GM19043 (cell line): Measurements from ENCODE around the gene STRA6.

ENCODE experiments used
- ATAC-seq: cut with Tn5 transposase; IDR thresholded peaks from one replicate; pipeline ENCODE4 v1.9.1; 2021; ENCODE audit warnings: low read depth; ENCODE audit not compliant: unreplicated experiment

STRA6 gene

DNA sequence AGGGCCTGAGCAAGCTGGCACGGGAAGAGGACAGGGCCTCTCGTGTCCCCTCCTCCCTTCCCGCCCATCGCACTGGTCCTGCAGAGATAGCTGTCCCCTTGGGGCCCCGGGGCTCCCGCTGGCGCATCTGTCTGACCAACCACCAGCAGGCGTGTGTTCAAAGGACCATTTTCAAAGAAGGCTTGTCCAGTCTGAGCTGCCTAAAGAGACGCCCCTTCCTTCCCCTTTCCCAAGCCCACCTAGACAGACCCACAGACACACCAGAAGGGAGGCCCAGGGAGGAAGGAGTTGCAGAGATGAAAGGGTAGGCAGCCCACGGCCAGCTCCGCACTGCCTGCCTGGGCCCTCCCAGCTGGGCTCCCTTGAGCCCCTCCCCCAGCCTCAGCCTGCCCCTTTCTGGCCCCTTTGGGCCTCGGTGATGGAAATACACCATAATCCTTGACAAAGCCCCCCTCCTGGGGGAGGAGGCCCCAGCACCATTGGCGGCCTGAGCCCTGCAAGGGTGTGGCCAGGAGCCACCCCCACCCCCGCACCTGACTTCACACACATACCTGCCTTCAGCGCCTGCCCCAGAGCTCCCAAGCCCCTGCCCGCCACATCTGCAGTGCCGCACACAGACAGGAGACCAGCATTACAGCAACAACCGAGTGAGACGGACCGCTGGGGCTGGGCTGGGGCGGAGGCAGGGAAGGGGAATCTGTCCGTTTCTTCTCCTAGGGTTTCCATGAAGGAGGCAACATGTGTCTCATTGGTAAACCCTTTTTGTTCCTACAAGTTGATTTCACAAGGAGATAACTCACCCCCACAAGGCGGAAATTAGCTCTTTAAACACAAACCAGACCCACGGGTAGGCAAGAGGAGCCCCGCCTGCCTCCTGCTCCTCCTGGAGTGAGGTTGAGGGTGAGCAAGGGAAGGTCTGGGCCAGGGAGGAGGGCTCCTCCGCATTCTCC lies at the start of gene STRA6:
Gene STRA6 (minus strand): TSS at position 336 of the 950 bp plus-strand sequence. CDS start 520 bp downstream, outside the sequence.
- no peak for ATAC-seq

- ATAC-seq, result no peak
Measured at GRCh38 chr15:74252291-74252690, 49.7 kb upstream of the STRA6 start.

DNA sequence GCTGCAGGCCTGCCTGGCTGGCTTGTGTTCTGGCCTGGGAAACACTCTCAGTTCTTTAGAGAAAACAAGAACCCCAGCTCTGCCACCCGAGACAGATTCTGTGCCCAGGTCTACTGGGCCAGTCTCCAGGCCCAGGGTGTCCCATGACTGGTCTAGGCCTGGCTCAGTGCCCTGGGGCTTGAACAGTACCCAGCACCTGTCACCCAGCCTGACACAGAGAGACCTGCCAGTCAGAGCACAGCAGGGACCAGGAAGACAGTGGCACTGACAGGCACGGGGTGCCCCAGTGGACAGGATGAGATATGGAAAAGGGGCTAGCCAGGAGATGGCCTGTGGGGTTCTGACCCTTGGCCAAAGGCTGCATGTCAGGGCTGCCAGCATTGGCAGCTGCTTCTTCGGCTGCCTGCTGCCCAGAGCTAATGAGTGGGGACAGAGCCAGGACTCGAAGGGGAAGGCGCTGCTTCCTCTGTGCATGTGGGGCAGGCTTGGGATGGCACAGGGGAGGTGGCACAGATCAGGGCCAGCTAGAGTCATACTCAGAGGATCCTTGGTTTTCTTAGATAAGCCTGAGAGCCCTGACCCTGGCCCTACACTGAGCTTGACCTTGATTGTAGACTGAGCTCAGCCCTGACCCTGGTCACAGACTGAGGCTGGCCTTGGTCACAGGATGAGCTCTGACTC lies 48.7 kb upstream of the STRA6 start:
- ATAC-seq, result no peak

DNA sequence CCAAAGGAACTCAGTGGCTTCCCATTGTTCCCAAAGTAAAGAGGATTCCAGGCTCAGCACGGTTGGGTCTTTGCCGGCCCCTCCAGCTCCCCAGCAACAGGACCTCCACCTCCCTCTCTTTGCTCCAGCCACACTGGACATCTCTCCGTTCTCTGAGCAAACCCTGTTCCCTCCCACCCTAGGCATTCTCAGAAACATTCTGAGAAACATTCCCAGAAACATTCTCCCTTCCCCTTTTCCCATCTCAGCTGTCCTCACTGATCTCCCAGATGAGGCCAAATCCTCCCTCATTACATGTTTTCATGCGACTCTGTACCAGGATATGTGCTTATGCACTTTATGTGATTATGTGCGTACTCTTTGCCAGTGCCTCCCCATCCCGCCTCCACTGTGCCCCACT lies 47.7 kb upstream of the STRA6 start:
- ATAC-seq, result no peak

DNA sequence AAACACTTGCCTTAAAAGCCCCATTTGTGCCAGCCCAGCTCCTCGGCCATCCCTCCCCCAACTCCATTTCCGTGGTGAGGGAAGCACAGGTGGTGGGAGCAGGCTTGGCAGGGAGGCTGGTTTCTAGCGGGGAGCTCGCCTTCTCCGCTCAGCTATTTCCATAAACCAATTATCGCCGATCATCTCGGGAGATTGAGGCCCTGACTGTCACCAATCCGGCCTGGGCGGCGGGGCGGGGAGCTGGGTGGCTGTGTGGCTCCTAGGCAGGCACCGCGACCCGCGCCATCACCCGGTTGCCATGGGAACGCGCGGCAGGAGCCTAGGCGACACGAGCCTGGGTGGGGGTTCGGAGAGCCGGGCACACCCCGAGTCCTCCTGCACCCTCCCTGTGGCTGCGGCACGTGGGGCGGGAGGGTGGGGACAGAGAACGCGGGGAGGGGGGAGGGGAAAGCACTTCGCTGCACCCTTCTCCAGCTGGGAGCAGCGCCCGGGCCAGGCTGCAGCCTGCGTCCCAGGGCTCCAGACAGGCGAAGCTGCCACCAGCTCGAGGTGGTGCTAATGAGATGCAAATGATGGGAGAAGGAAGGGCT lies 42.9 kb upstream of the STRA6 start:
- ATAC-seq, result no peak

- ATAC-seq, result no peak
Measured at GRCh38 chr15:74244822-74245341, 42.3 kb upstream of the STRA6 start.

GRCh38 chr15:74243431-74243830 lies 40.8 kb upstream of the STRA6 start:
- ATAC-seq, result no peak

GRCh38 chr15:74242441-74243185 lies 40.0 kb upstream of the STRA6 start:
- ATAC-seq, result no peak

DNA sequence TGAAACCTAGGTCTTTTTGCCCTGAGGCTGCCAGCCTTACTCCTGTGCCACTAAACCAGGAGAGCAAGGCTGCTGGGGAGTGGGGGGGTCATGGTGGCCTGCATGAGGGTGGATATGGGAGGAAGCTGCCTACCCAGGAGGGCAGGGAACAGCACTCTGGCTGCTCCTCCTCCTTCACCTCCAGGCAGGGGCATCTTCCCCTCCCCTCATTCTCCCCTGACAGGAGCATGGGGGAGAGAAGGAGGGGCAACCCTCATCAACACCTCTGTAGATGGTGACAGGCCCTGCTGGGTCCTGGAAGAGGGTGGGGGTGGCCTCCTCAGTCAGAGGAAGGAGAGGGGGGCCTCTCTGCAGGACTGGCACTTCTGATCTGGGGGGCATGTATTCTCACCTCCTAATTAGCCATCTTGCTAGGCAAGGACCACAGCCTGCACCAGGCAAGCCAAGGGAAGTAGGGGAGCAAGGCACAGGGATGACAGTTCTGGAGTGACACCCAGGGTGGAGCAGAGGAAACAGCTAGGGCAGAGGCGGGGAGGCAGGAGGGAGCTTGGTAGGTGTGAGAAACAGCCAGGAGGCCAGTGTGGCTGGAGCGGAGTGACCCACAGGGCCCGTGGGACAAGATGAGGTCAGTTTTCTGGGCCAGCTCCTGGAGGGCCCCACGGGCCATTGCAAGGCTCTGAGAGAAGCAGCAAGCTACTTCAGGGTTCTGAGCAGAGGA lies 38.5 kb upstream of the STRA6 start:
- no peak for ATAC-seq

GRCh38 chr15:74240002-74240568 lies 37.5 kb upstream of the STRA6 start:
- no peak for ATAC-seq

DNA sequence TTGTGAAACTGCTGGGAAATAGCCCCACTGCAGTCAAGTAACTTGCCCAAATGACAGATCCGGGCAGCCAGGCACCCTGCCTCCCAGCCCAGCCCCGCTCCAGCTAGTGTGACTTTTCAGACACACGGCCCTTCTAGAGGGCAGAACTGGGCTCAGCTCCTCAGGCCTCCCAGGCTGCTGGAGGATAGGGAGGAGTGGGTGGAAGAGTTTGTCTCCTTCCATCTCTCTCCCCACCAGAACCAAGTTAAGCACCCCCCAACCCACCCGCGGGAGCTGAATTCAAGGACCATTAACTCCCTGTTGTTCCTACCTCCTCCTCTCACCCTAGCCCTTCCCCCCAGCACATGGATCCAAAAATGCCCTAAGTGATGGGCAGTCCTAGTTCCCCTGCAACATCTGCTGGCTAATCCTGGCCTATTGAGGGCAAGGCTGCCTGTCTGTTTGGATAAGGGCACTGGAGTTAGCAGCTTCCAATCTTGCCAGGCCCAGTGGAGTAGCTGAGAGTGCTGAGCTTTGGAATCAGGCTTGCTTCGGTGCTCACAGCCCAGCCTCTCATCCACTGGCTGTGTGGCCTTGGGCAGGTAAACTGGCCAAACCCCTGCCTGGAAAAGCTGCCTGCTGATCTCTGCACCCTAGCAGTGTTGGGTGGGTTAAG lies 36.6 kb upstream of the STRA6 start:
- no peak for ATAC-seq

- ATAC-seq, result no peak
Measured at GRCh38 chr15:74235962-74236361, 33.4 kb upstream of the STRA6 start, which contains the start of gene CCDC33. Gene CCDC33, plus strand, starts transcription at chr15:74236326. Its CDS starts 394 bp downstream, at chr15:74236720.

- no peak for ATAC-seq
Measured at GRCh38 chr15:74234598-74234875, 31.9 kb upstream of the STRA6 start.

GRCh38 chr15:74233851-74234597 lies 31.4 kb upstream of the STRA6 start:
- no peak for ATAC-seq

DNA sequence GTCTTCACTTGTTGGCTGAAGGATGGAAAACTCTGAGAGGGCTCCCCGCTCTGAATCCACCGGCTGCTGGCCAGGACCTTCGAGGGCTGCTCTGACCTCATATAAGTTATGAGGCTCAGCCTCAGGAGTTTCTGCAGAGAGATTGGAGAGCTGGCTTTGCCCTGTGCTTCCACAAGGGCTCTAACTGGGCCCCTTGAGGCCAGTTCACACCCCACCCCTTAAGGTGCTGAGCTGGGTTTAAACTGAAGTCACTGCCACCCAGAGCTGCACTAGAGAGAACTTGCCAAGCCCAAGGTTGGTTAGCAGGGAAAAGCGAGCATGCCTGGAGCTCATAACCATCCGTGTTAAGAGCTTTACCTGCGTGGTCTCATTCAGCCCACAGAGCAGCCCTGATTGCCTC lies 30.8 kb upstream of the STRA6 start:
- ATAC-seq, result no peak

DNA sequence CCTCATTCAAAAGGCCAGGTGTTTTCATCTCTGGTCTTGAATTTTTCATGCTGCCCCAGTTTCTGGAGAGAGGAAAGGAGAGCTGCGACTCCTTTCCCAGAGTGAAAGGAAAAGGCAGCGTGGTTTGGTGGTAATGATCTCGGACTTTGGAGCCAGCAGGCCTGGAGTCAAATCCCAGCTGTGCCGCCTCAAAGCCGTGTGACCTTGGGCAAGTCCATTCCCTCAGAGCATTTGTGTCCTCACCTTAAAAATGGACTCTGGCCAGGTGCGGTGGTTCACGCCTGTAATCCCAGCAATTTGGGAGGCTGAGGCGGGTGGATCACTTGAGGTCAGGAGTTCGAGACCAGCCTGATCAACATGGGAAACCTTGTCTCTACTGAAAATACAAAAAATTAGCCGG lies 28.9 kb upstream of the STRA6 start:
- no peak for ATAC-seq

GRCh38 chr15:74229686-74230085 lies 27.1 kb upstream of the STRA6 start:
- no peak for ATAC-seq

DNA sequence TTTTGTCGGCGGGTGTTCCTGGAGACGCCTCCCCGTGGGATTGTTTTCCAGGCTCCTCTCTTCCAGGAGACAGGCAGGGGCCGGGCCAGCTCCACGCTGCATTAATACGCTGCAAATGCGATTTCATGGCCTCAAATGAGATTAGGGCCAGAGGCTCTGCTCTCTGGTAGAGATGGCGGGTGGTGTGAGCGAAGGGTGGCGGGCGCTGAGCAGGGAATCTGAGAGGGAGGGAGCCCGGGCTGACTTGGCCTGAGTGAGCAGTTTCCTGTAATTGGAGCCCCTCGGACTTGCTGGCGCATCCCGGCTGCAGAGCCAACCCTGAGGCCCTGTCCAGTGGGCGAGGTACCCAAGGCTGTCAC lies 26.1 kb upstream of the STRA6 start:
- ATAC-seq, result no peak
